ENCODE measurements around the gene ANO9.

ANO9 gene

DNA sequence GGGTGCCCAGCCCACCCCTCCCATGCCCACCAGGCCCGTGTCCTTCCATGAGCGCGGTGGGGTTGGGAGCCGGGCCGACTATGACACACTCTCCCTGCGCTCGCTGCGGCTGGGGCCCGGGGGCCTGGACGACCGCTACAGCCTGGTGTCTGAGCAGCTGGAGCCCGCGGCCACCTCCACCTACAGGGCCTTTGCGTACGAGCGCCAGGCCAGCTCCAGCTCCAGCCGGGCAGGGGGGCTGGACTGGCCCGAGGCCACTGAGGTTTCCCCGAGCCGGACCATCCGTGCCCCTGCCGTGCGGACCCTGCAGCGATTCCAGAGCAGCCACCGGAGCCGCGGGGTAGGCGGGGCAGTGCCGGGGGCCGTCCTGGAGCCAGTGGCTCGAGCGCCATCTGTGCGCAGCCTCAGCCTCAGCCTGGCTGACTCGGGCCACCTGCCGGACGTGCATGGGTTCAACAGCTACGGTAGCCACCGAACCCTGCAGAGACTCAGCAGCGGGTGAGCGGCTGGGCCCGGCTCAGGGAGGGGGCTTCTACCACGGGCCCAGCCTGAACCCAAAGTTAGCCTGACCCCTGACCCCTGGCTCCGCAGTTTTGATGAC, 44.8 kb downstream of the ANO9 start:
- TF ChIP-seq EZH2 (optimal IDR thresholded peaks at IDR 0.05; ENCODE audit: low read depth, low read length) (no peak), EZH2phosphoT487 (IDR thresholded peaks at IDR 0.05; ENCODE audit: low read length) (no peak), CTCF (IDR thresholded peaks at IDR 0.05; ENCODE audit: low read length) (peak; percentile 45)
- Histone ChIP-seq H3K79me2 (ENCODE audit: low read length) (no peaks in the 10 kb centered on the region), H3K36me3 (replicated peaks; ENCODE audit: insufficient read depth, low read length) (no peaks in the 10 kb centered on the region), H3K9me2 (replicated peaks; ENCODE audit: insufficient read depth, low read length) (no peaks in the 10 kb centered on the region), H3K4me2 (ENCODE audit: low read depth, low read length) (peak overlapping the region; percentile 41; the same call in 1 of the 2 replicates), H3K27ac (ENCODE audit: low read length) (no peak overlapping the region), H3K9ac (ENCODE audit: low read length) (no peak overlapping the region), H4K20me1 (ENCODE audit: insufficient read depth, low read length) (no peaks in the 10 kb centered on the region), H3K4me1 (ENCODE audit: low read length) (no peaks in the 10 kb centered on the region), H3K9me3 (replicated peaks; ENCODE audit: insufficient read depth, low read length) (no peaks in the 10 kb centered on the region), H3K4me3 (ENCODE audit: low read length) (peak overlapping the region; percentile 22; the same call in 1 of the 2 replicates), H3F3A (ENCODE audit: insufficient read depth, low read length) (no peaks in the 10 kb centered on the region), H2AFZ (ENCODE audit: low read length) (no peak overlapping the region), H3K27me3 (replicated peaks; ENCODE audit: insufficient read depth, low read length) (peaks cover 38% of the 10 kb centered on the region)
- DNase-seq, result peak; percentile 55

DNA sequence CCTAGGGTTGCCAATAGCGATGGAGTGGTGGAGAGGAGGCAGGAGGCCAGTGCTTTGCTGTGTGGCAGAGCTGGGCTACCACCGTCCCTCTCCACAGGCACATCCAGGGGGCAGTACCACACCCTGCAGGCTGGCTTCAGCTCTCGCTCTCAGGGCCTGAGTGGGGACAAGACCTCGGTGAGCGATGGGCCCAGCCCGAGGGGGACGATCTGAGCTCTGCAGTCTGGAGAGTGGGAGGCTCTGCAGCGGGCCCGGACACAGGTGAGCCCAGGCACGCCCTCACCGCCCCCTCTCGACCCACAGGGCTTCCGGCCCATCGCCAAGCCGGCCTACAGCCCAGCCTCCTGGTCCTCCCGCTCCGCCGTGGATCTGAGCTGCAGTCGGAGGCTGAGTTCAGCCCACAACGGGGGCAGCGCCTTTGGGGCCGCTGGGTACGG, 45.3 kb downstream of the ANO9 start:
- Histone ChIP-seq H3K27me3 (replicated peaks; ENCODE audit: insufficient read depth, low read length) (peaks cover 44% of the 10 kb centered on the region), H3K36me3 (replicated peaks; ENCODE audit: insufficient read depth, low read length) (no peaks in the 10 kb centered on the region), H3K9me2 (replicated peaks; ENCODE audit: insufficient read depth, low read length) (no peaks in the 10 kb centered on the region), H2AFZ (ENCODE audit: low read length) (no peak overlapping the region), H3K4me2 (ENCODE audit: low read depth, low read length) (peak overlapping the region; percentile 41; the same call in 1 of the 2 replicates), H3K79me2 (ENCODE audit: low read length) (no peaks in the 10 kb centered on the region), H3K4me1 (ENCODE audit: low read length) (no peaks in the 10 kb centered on the region), H4K20me1 (ENCODE audit: insufficient read depth, low read length) (no peaks in the 10 kb centered on the region), H3K9ac (ENCODE audit: low read length) (no peak overlapping the region), H3K9me3 (replicated peaks; ENCODE audit: insufficient read depth, low read length) (no peaks in the 10 kb centered on the region), H3K27ac (ENCODE audit: low read length) (no peak overlapping the region), H3K4me3 (ENCODE audit: low read length) (no peak overlapping the region), H3F3A (ENCODE audit: insufficient read depth, low read length) (no peaks in the 10 kb centered on the region)
- TF ChIP-seq EZH2phosphoT487 (IDR thresholded peaks at IDR 0.05; ENCODE audit: low read length) (no peak), CTCF (IDR thresholded peaks at IDR 0.05; ENCODE audit: low read length) (no peak), EZH2 (optimal IDR thresholded peaks at IDR 0.05; ENCODE audit: low read depth, low read length) (no peak)
- no peak for DNase-seq

DNA sequence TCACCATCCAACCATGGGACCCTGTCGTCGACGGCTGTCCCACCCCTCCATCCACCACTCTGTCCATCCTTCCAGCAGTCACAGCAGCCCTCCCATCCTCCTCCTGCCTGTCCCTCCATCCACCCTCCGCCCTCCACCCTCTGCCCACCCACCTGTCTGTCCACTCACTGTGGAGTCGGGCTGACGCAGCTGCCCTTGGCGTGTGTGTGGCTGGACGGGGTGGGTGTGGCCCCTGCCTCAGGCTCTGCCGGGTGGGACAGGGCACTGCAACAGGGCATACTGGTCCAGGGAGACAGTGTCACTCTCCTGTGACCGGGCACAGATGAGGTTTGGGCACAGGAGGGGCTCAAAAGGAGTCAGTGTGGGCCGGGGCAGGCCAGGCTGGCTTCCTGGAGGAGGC, 45.9 kb downstream of the ANO9 start:
- no peak overlapping the region for H3K4me2 ChIP-seq (ENCODE audit: low read depth, low read length)
- no peak overlapping the region for H3K4me3 ChIP-seq (ENCODE audit: low read length)
- no peak overlapping the region for H2AFZ ChIP-seq (ENCODE audit: low read length)
- H3K27ac ChIP-seq (ENCODE audit: low read length), result no peak overlapping the region
- no peaks in the 10 kb centered on the region for H3K9me2 ChIP-seq (replicated peaks; ENCODE audit: insufficient read depth, low read length)
- no peak for DNase-seq
- H3K4me1 ChIP-seq (ENCODE audit: low read length), result no peaks in the 10 kb centered on the region
- no peak overlapping the region for H3K9ac ChIP-seq (ENCODE audit: low read length)
- no peaks in the 10 kb centered on the region for H3F3A ChIP-seq (ENCODE audit: insufficient read depth, low read length)
- TF ChIP-seq CTCF (IDR thresholded peaks at IDR 0.05; ENCODE audit: low read length) (no peak), EZH2 (optimal IDR thresholded peaks at IDR 0.05; ENCODE audit: low read depth, low read length) (no peak), EZH2phosphoT487 (IDR thresholded peaks at IDR 0.05; ENCODE audit: low read length) (no peak)
- no peaks in the 10 kb centered on the region for H3K9me3 ChIP-seq (replicated peaks; ENCODE audit: insufficient read depth, low read length)
- no peaks in the 10 kb centered on the region for H3K79me2 ChIP-seq (ENCODE audit: low read length)
- no peaks in the 10 kb centered on the region for H4K20me1 ChIP-seq (ENCODE audit: insufficient read depth, low read length)
- H3K27me3 ChIP-seq (replicated peaks; ENCODE audit: insufficient read depth, low read length), result peaks cover 49% of the 10 kb centered on the region
- H3K36me3 ChIP-seq (replicated peaks; ENCODE audit: insufficient read depth, low read length), result no peaks in the 10 kb centered on the region
